ENCODE measurements around the gene MED13.

Gene MED13

GRCh38 chr17:62110923-62111484 is 45.9 kb upstream of the MED13 start:
- H3F3A ChIP-seq (ENCODE audit: insufficient read depth), result no peaks in the 10 kb centered on the region
- TF ChIP-seq EZH2phosphoT487 (conservative IDR thresholded peaks at IDR 0.05; ENCODE audit: low read length), result no peak
- TF ChIP-seq CTCF (IDR thresholded peaks at IDR 0.05; ENCODE audit: insufficient read depth, low read length, poor library complexity, severe bottlenecking), result no peak
- no peaks in the 10 kb centered on the region for H3K9me2 ChIP-seq (replicated peaks; ENCODE audit: insufficient read depth, low read length)
- no peak overlapping the region for H3K4me2 ChIP-seq (ENCODE audit: low read depth, low read length, poor library complexity, severe bottlenecking)
- H3K79me2 ChIP-seq (ENCODE audit: insufficient read depth, low read length), result no peaks in the 10 kb centered on the region
- H3K36me3 ChIP-seq (ENCODE audit: low read length), result no peaks in the 10 kb centered on the region
- no peak overlapping the region for H3K9ac ChIP-seq (ENCODE audit: low read length)
- no peak overlapping the region for H3K27ac ChIP-seq (ENCODE audit: low read depth, low read length)
- no peak overlapping the region for H3K4me3 ChIP-seq (ENCODE audit: insufficient read depth, low read length, poor library complexity, severe bottlenecking)
- H3K27me3 ChIP-seq (ENCODE audit: low read length), result no peaks in the 10 kb centered on the region
- no peak overlapping the region for H2AFZ ChIP-seq (ENCODE audit: low read depth, low read length, severe bottlenecking)
- no peaks in the 10 kb centered on the region for H4K20me1 ChIP-seq (ENCODE audit: low read depth, low read length)
- no peaks in the 10 kb centered on the region for H3K9me3 ChIP-seq (ENCODE audit: insufficient read depth, low read length)

- Histone ChIP-seq H4K20me1 (ENCODE audit: low read depth, low read length) (no peaks in the 10 kb centered on the region), H3K79me2 (ENCODE audit: insufficient read depth, low read length) (no peaks in the 10 kb centered on the region), H3K4me2 (ENCODE audit: low read depth, low read length, poor library complexity, severe bottlenecking) (no peak overlapping the region), H3K9ac (ENCODE audit: low read length) (no peak overlapping the region), H3K4me3 (ENCODE audit: insufficient read depth, low read length, poor library complexity, severe bottlenecking) (no peak overlapping the region), H3K27ac (ENCODE audit: low read depth, low read length) (no peak overlapping the region), H3F3A (ENCODE audit: insufficient read depth) (no peaks in the 10 kb centered on the region), H3K36me3 (ENCODE audit: low read length) (no peaks in the 10 kb centered on the region), H2AFZ (ENCODE audit: low read depth, low read length, severe bottlenecking) (no peak overlapping the region), H3K9me2 (replicated peaks; ENCODE audit: insufficient read depth, low read length) (no peaks in the 10 kb centered on the region), H3K9me3 (ENCODE audit: insufficient read depth, low read length) (no peaks in the 10 kb centered on the region), H3K27me3 (ENCODE audit: low read length) (no peaks in the 10 kb centered on the region)
- TF ChIP-seq CTCF (IDR thresholded peaks at IDR 0.05; ENCODE audit: insufficient read depth, low read length, poor library complexity, severe bottlenecking) (no peak), EZH2phosphoT487 (conservative IDR thresholded peaks at IDR 0.05; ENCODE audit: low read length) (no peak)
Measured at GRCh38 chr17:62109924-62110323, 44.8 kb upstream of the MED13 start.

GRCh38 chr17:62109378-62109902 is 44.4 kb upstream of the MED13 start:
- Histone ChIP-seq H3K9me3 (ENCODE audit: insufficient read depth, low read length) (no peaks in the 10 kb centered on the region), H3K36me3 (ENCODE audit: low read length) (no peaks in the 10 kb centered on the region), H4K20me1 (ENCODE audit: low read depth, low read length) (no peaks in the 10 kb centered on the region), H3K4me2 (ENCODE audit: low read depth, low read length, poor library complexity, severe bottlenecking) (no peak overlapping the region), H3F3A (ENCODE audit: insufficient read depth) (no peaks in the 10 kb centered on the region), H3K27ac (ENCODE audit: low read depth, low read length) (no peak overlapping the region), H2AFZ (ENCODE audit: low read depth, low read length, severe bottlenecking) (no peak overlapping the region), H3K79me2 (ENCODE audit: insufficient read depth, low read length) (no peaks in the 10 kb centered on the region), H3K9me2 (replicated peaks; ENCODE audit: insufficient read depth, low read length) (no peaks in the 10 kb centered on the region), H3K27me3 (ENCODE audit: low read length) (no peaks in the 10 kb centered on the region), H3K9ac (ENCODE audit: low read length) (no peak overlapping the region), H3K4me3 (ENCODE audit: insufficient read depth, low read length, poor library complexity, severe bottlenecking) (no peak overlapping the region)
- TF ChIP-seq CTCF (IDR thresholded peaks at IDR 0.05; ENCODE audit: insufficient read depth, low read length, poor library complexity, severe bottlenecking), result peak; percentile 78
- no peak for TF ChIP-seq EZH2phosphoT487 (conservative IDR thresholded peaks at IDR 0.05; ENCODE audit: low read length)
